HG02588 (cell line): ENCODE data around the gene C6orf89.

ENCODE experiments used
- ATAC-seq: cut with Tn5 transposase; IDR thresholded peaks from one replicate; pipeline ENCODE4 v1.9.1; 2021; ENCODE audit warnings: mild to moderate bottlenecking, moderate library complexity; ENCODE audit not compliant: unreplicated experiment

Gene C6orf89

GRCh38 chr6:36851626-36852025, 34.1 kb upstream of the C6orf89 start:
- ATAC-seq = no peak

GRCh38 chr6:36852481-36853147, 33.1 kb upstream of the C6orf89 start:
- ATAC-seq = no peak

- no peak for ATAC-seq
Measured at GRCh38 chr6:36853325-36853724, 32.4 kb upstream of the C6orf89 start.

- ATAC-seq = no peak
Measured at GRCh38 chr6:36855750-36856149, 30.0 kb upstream of the C6orf89 start.

GRCh38 chr6:36856277-36856676, 29.5 kb upstream of the C6orf89 start:
- no peak for ATAC-seq

GRCh38 chr6:36857325-36857724, 28.4 kb upstream of the C6orf89 start:
- ATAC-seq = no peak

GRCh38 chr6:36858407-36858981, 27.3 kb upstream of the C6orf89 start:
- ATAC-seq = no peak

- no peak for ATAC-seq
Measured at GRCh38 chr6:36860126-36860525, 25.6 kb upstream of the C6orf89 start.

- ATAC-seq = no peak
Measured at GRCh38 chr6:36862164-36862847, 23.4 kb upstream of the C6orf89 start.

GRCh38 chr6:36862848-36863382, 22.8 kb upstream of the C6orf89 start:
- ATAC-seq = no peak

GRCh38 chr6:36863670-36864540, 21.8 kb upstream of the C6orf89 start:
- no peak for ATAC-seq

- ATAC-seq = no peak
Measured at GRCh38 chr6:36865835-36866234, 19.9 kb upstream of the C6orf89 start.

GRCh38 chr6:36867471-36868224, 18.1 kb upstream of the C6orf89 start:
- ATAC-seq = no peak

GRCh38 chr6:36871686-36872085, 14.1 kb upstream of the C6orf89 start:
- ATAC-seq = no peak

- no peak for ATAC-seq
Measured at GRCh38 chr6:36873115-36873514, 12.6 kb upstream of the C6orf89 start.

- ATAC-seq = no peak
Measured at GRCh38 chr6:36873612-36874442, 11.9 kb upstream of the C6orf89 start.

GRCh38 chr6:36874443-36875249, 11.1 kb upstream of the C6orf89 start, which contains the start of gene PPIL1:
Gene PPIL1 (minus strand): TSS chr6:36874803. CDS start chr6:36874772, 31 bp downstream.
- ATAC-seq = peak; percentile 77

- ATAC-seq = no peak
Measured at GRCh38 chr6:36875250-36875633, 10.5 kb upstream of the C6orf89 start.

GRCh38 chr6:36884610-36885009, 1.1 kb upstream of the C6orf89 start:
- no peak for ATAC-seq
